MV-4-11 (cell line): Measurements from ENCODE around the gene PARVB.
A peak's percentile ranks its signal among the peaks of the same experiment; 100 is the strongest.

Experiments used
- DNase-seq: peaks from one replicate; lab custom pipeline; 2025; lab: John Stamatoyannopoulos, UW

Gene PARVB

GRCh38 chr22:44200855-44201550, 176.9 kb downstream of the PARVB start:
- peak; percentile 29 for DNase-seq

GRCh38 chr22:44201665-44202064, 177.6 kb downstream of the PARVB start:
- DNase-seq = no peak

- no peak for DNase-seq
These were observed 178.2 kb downstream of the PARVB start for GRCh38 chr22:44202261-44202789.

GRCh38 chr22:44203203-44203602, 179.1 kb downstream of the PARVB start:
- DNase-seq = no peak

GRCh38 chr22:44204739-44205515, 180.8 kb downstream of the PARVB start:
- no peak for DNase-seq

GRCh38 chr22:44205516-44206329, 181.6 kb downstream of the PARVB start:
- no peak for DNase-seq

GRCh38 chr22:44206330-44206645, 182.2 kb downstream of the PARVB start:
- no peak for DNase-seq

- DNase-seq = no peak
These were observed 182.6 kb downstream of the PARVB start for GRCh38 chr22:44206696-44207095.

- no peak for DNase-seq
These were observed 183.3 kb downstream of the PARVB start for GRCh38 chr22:44207173-44207980.

- DNase-seq = no peak
These were observed 183.8 kb downstream of the PARVB start for GRCh38 chr22:44207981-44208317.

- no peak for DNase-seq
These were observed 185.2 kb downstream of the PARVB start for GRCh38 chr22:44209343-44209742.

GRCh38 chr22:44210722-44211121, 186.6 kb downstream of the PARVB start:
- no peak for DNase-seq

- peak; percentile 38 for DNase-seq
These were observed 187.3 kb downstream of the PARVB start for GRCh38 chr22:44211256-44211945.

- no peak for DNase-seq
These were observed 188.1 kb downstream of the PARVB start for GRCh38 chr22:44211946-44212930.

GRCh38 chr22:44212936-44213335, 188.8 kb downstream of the PARVB start:
- DNase-seq = no peak

- no peak for DNase-seq
These were observed 189.5 kb downstream of the PARVB start for GRCh38 chr22:44213489-44214043.

- DNase-seq = no peak
These were observed 190.1 kb downstream of the PARVB start for GRCh38 chr22:44214187-44214586.

- no peak for DNase-seq
These were observed 190.7 kb downstream of the PARVB start for GRCh38 chr22:44214764-44215163.

- no peak for DNase-seq
These were observed 191.2 kb downstream of the PARVB start for GRCh38 chr22:44215287-44215686.

GRCh38 chr22:44217346-44217745, 193.2 kb downstream of the PARVB start:
- DNase-seq = no peak
